KMS-11 (cell line): ENCODE results near the gene ABO.

Experiments used
- H2AFZ ChIP-seq: fragments of 200-600 bp; sonication (generic); 2 replicates; pipeline ENCODE4 v1.6.1; 2016; ENCODE audit warnings: antibody characterized with exemption, mixed run types, low read depth
- H3K27ac ChIP-seq: fragments of 200-600 bp; sonication (generic); 2 replicates; pipeline ENCODE4 v1.6.1; 2016; ENCODE audit warnings: mild to moderate bottlenecking, mixed run types
- H3K27me3 ChIP-seq: fragments of 200-600 bp; sonication (generic); 2 replicates; pipeline ENCODE4 v1.6.1; 2017; ENCODE audit warnings: mild to moderate bottlenecking, low read depth, mixed run types, moderate library complexity; ENCODE audit not compliant: insufficient read depth
- H3K36me3 ChIP-seq: fragments of 200-600 bp; sonication (generic); 2 replicates; pipeline ENCODE4 v1.6.1; 2017; ENCODE audit warnings: mild to moderate bottlenecking, mixed run types; ENCODE audit not compliant: insufficient read depth
- H3K4me1 ChIP-seq: fragments of 200-600 bp; sonication (generic); 2 replicates; pipeline ENCODE4 v1.6.1; 2016; ENCODE audit warnings: mild to moderate bottlenecking, low read depth, mixed run types; ENCODE audit not compliant: poor library complexity, severe bottlenecking
- H3K4me2 ChIP-seq: fragments of 200-600 bp; sonication (generic); 2 replicates; pipeline ENCODE4 v1.7.0; 2016; ENCODE audit warnings: mild to moderate bottlenecking, mixed run types
- H3K4me3 ChIP-seq: fragments of 200-600 bp; sonication (generic); IDR thresholded peaks from 2 replicates; pipeline ENCODE4 v1.6.1; 2017; ENCODE audit warnings: low read depth, low read length, mixed read lengths; ENCODE audit not compliant: insufficient read depth
- H3K79me2 ChIP-seq: fragments of 200-600 bp; sonication (generic); 2 replicates; pipeline ENCODE4 v1.6.1; 2016; ENCODE audit warnings: low read depth, mixed run types; ENCODE audit not compliant: insufficient read depth
- H3K9ac ChIP-seq: fragments of 200-600 bp; sonication (generic); 2 replicates; pipeline ENCODE4 v1.6.1; 2016; ENCODE audit warnings: mild to moderate bottlenecking, mixed run types
- H4K20me1 ChIP-seq: fragments of 200-600 bp; sonication (generic); 2 replicates; pipeline ENCODE4 v1.6.1; 2016; ENCODE audit warnings: mild to moderate bottlenecking, mixed run types; ENCODE audit not compliant: insufficient read depth
- TF ChIP-seq, protein P1 (sequence below): fragments of 200-600 bp; sonication (generic); conservative IDR thresholded peaks from 2 replicates; pipeline ENCODE4 v1.6.1; 2017; ENCODE audit warnings: low read depth, mild to moderate bottlenecking, antibody characterized with exemption, low read length, moderate library complexity, mixed read lengths

Gene ABO

DNA sequence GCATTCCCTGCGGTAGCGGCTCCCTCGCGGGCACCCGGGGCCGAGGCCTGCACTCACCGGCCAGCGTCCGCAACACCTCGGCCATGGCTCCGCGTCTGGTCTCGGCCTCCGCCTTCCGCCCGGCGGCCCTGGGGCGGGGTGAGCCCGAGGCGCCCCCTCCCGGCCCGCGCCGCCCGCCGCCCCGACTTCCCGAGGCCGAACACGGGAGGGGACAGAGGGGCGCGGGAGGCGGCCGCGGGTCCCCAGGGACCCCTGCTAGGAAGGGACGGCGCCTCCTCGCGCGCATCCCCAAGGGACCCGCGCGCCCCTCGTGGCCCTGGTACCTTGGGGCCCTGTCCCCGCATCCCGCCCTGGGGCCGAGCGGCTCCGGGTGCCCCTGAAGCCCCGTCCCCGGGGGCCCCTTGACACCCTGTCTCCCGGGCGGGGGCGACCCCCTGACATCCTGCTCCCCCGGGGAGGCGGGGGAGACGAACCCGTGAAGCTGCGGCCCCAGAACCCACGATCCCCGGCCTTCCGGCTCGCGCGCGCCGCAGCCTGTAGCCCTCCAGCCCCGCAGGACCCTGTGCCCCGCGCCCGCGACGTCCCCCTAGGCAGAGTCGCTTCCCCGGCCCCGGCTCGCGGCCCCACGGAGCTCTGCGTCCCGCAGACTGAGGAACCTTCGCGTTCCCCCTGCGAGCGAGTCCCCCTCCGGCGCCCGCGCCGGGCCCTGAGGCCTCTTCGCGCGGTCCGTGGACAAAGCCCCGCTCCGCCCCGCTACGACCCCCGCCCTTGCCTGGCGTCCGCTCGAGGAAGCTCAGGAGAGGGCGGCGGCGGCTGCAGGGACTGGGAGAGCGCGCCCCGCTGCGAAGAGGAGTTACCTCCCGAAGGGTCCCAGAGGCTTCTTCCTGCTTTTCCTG lies at the start of gene ABO:
TSS of gene ABO (minus strand) at position 97 of the 896 bp plus-strand sequence.
- no peaks in the 10 kb centered on the region for H3K79me2 ChIP-seq
- no peaks in the 10 kb centered on the region for H3K4me1 ChIP-seq
- peaks cover 82% of the 10 kb centered on the region for H3K27me3 ChIP-seq
- H3K4me3 ChIP-seq: no peak within 1 kb of the TSS
- H2AFZ ChIP-seq: no peak within 1 kb of the TSS
- H3K27ac ChIP-seq: no peak within 1 kb of the TSS
- H3K36me3 ChIP-seq: no peaks in the 10 kb centered on the region
- no peak within 1 kb of the TSS for H3K9ac ChIP-seq
- TF ChIP-seq, protein P1, sequence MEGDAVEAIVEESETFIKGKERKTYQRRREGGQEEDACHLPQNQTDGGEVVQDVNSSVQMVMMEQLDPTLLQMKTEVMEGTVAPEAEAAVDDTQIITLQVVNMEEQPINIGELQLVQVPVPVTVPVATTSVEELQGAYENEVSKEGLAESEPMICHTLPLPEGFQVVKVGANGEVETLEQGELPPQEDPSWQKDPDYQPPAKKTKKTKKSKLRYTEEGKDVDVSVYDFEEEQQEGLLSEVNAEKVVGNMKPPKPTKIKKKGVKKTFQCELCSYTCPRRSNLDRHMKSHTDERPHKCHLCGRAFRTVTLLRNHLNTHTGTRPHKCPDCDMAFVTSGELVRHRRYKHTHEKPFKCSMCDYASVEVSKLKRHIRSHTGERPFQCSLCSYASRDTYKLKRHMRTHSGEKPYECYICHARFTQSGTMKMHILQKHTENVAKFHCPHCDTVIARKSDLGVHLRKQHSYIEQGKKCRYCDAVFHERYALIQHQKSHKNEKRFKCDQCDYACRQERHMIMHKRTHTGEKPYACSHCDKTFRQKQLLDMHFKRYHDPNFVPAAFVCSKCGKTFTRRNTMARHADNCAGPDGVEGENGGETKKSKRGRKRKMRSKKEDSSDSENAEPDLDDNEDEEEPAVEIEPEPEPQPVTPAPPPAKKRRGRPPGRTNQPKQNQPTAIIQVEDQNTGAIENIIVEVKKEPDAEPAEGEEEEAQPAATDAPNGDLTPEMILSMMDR: no peak
- no peak within 1 kb of the TSS for H3K4me2 ChIP-seq
- H4K20me1 ChIP-seq: no peaks in the 10 kb centered on the region

DNA sequence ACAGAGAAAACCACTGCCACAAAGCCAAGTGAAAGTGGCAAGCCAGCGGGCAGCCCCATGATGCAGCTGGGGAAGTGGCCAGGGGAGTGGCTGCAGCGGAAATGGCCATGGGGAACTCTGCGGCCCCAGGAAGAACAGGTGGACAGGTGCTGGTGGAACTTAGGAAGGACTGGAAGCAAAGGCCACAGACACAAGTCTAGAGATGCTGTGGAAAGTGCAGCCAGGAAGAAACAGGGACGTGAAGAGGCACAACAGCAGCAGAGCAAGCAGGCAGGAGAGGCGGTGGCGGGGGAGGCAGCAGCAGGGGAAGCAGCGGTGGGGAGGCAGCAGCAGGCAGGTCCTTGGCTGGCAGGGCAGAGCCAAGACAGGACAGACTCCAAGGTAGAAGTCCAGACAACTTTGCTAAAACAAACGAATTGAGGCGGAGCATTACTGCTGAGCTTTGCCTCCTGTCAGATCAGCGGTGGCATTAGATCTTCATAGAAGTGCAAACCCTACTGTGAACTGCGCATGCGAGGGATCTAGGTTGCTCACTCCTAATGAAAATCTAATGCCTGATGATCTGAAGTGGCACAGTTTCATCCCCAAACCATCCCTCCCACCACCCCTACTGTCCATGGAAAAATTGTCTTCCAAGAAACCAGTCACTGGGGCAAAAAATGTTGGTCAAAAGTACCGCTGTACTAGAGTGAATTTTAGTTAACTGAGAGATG lies 49.1 kb upstream of the ABO start:
- Histone ChIP-seq H3K27me3 (peaks cover 57% of the 10 kb centered on the region), H3K27ac (no peak overlapping the region), H2AFZ (no peak overlapping the region), H3K79me2 (no peaks in the 10 kb centered on the region), H4K20me1 (no peaks in the 10 kb centered on the region), H3K4me3 (no peak overlapping the region), H3K4me1 (no peaks in the 10 kb centered on the region), H3K4me2 (no peak overlapping the region), H3K9ac (no peak overlapping the region), H3K36me3 (no peaks in the 10 kb centered on the region)
- TF ChIP-seq, protein P1: no peak

DNA sequence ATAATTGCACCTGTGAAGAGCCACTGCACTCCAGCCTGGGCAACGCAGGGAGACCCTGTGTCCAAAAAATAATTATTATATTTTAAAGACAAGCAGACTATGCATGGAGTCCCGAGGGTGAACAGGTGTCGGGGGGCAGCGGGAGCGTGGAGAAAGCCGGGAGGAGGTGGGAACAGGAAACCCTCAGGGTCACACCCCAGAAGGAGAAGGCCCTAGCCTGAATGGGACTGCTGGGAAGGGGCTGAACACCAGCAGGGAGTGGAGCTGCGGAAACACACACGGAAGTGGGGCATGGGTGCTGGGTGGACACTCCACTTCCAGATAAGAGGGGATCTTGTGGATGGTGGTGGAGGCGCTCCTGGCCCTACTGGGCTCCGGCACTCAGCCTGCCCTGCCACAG lies 48.2 kb upstream of the ABO start:
- H3K4me1 ChIP-seq: no peaks in the 10 kb centered on the region
- H3K4me3 ChIP-seq: no peak overlapping the region
- no peak overlapping the region for H2AFZ ChIP-seq
- peaks cover 64% of the 10 kb centered on the region for H3K27me3 ChIP-seq
- TF ChIP-seq, protein P1: no peak
- no peaks in the 10 kb centered on the region for H4K20me1 ChIP-seq
- H3K79me2 ChIP-seq: no peaks in the 10 kb centered on the region
- H3K27ac ChIP-seq: no peak overlapping the region
- no peak overlapping the region for H3K9ac ChIP-seq
- no peaks in the 10 kb centered on the region for H3K36me3 ChIP-seq
- H3K4me2 ChIP-seq: no peak overlapping the region

DNA sequence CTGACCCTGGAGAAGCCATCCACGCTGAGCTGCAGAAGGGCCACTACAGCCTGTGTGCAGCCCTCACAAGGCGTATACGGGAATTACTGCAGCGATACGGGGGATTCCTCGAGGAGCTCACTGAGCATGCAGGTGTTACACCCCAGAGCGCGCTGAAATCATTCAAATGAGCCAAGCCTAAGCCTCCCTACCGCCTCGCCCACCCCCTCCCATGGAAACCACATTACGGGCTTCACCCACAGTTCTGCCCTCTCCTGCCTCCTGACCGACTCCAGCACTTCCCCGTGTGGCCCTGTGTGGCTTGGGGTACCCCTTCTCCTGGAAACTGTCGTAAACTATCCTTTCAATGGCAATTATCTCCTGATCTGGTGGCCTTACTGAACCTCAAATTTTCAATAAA lies 47.7 kb upstream of the ABO start:
- Histone ChIP-seq H4K20me1 (no peaks in the 10 kb centered on the region), H3K4me1 (no peaks in the 10 kb centered on the region), H3K27ac (no peak overlapping the region), H3K27me3 (peaks cover 64% of the 10 kb centered on the region), H3K79me2 (no peaks in the 10 kb centered on the region), H3K4me3 (no peak overlapping the region), H3K36me3 (no peaks in the 10 kb centered on the region), H3K4me2 (no peak overlapping the region), H2AFZ (no peak overlapping the region), H3K9ac (no peak overlapping the region)
- TF ChIP-seq, protein P1: no peak
